ENCODE measurements around the gene SUCLG2. TPM values are rescaled to one million over a fixed set of nuclear protein-coding genes. Genes with fewer than 3 reads are reported as not detected.

SUCLG2 gene
- total RNA-seq, 1 donor from 2014 or later = 29.5 TPM

DNA sequence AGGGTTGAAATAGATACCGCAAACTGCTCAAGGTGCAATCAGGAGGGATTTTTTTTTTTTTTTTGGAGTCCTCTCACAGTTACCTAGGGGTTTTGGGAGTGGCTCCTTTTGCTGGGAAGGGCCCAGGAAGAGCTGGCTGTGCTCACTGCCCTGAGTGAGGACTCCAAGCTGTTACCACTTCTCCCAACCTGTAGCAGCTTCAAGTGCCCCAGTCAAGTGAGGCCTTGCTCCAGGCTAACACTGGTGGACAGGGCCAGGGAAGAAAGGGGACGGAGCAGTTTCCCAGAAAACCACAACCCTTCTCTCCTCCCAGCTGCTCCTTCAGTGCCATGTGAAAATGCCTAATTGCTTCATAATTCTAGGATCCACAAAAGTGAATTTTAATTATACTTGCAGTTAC is 274.3 kb downstream of the SUCLG2 start:
- TF ChIP-seq, protein P1, sequence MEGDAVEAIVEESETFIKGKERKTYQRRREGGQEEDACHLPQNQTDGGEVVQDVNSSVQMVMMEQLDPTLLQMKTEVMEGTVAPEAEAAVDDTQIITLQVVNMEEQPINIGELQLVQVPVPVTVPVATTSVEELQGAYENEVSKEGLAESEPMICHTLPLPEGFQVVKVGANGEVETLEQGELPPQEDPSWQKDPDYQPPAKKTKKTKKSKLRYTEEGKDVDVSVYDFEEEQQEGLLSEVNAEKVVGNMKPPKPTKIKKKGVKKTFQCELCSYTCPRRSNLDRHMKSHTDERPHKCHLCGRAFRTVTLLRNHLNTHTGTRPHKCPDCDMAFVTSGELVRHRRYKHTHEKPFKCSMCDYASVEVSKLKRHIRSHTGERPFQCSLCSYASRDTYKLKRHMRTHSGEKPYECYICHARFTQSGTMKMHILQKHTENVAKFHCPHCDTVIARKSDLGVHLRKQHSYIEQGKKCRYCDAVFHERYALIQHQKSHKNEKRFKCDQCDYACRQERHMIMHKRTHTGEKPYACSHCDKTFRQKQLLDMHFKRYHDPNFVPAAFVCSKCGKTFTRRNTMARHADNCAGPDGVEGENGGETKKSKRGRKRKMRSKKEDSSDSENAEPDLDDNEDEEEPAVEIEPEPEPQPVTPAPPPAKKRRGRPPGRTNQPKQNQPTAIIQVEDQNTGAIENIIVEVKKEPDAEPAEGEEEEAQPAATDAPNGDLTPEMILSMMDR (IDR thresholded peaks at IDR 0.05) = no peak
- TF ChIP-seq POLR2A (IDR thresholded peaks at IDR 0.05) = no peak
- no peak for TF ChIP-seq POLR2AphosphoS5 (IDR thresholded peaks at IDR 0.05; ENCODE audit: insufficient read depth in 1 of 2, low read depth in 1 of 2)
- Histone ChIP-seq H3K27me3 (no peaks in the 10 kb centered on the region), H3K4me1 (peaks cover 5% of the 10 kb centered on the region), H3K4me3 (no peak overlapping the region), H3K27ac (no peak overlapping the region), H3K9me3 (no peaks in the 10 kb centered on the region), H3K36me3 (no peaks in the 10 kb centered on the region)
- no peak for DNase-seq (ENCODE audit: extremely low spot score in 2 of 2)
- intact Hi-C loops (cut with DNase I) = no loop called here

DNA sequence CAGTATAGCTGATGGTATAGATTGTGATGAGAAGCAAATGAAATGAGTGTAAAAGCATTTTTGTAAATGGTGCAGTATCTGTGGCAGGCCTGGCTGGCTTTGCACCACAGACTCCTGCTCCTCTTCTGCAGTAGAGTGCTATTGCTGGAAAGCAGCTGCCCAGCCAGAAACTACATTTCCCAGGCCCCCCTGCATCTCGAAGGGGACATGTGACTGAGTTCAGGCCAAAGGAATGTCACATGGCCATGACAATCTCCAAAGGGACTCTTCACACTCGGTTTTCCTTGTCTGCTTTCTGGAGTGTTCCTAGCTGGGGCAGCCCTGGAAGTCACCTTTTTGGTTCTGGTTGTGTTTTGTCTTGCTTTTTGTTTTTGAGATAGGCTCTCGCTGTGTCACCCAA is 277.1 kb downstream of the SUCLG2 start:
- Histone ChIP-seq H3K27me3 (no peaks in the 10 kb centered on the region), H3K27ac (no peak overlapping the region), H3K4me3 (no peak overlapping the region), H3K36me3 (no peaks in the 10 kb centered on the region), H3K4me1 (peaks cover 5% of the 10 kb centered on the region), H3K9me3 (no peaks in the 10 kb centered on the region)
- TF ChIP-seq POLR2A (IDR thresholded peaks at IDR 0.05) (no peak), POLR2AphosphoS5 (IDR thresholded peaks at IDR 0.05; ENCODE audit: insufficient read depth in 1 of 2, low read depth in 1 of 2) (no peak)
- TF ChIP-seq, protein P1 (IDR thresholded peaks at IDR 0.05) = no peak
- no peak for DNase-seq (ENCODE audit: extremely low spot score in 2 of 2)
- intact Hi-C loops (cut with DNase I) = no loop called here

DNA sequence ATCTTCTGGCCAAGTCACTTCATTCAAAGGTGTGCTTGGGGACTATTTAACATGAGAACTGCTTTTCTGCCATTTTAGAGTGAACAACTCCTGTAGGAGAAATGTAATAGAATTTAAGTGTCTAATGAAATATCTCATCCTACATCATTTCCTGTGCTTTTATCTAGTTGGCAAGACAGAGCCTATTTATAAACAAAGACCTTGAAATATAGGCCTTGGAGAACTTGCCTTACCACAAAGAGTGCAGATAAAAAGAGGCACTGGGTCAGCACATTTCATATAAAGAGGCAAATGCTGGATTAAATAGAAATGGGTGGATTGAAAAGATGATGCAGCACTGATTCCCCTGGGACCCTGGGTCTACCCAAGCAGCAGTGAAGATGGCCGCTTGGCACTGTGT is 278.0 kb downstream of the SUCLG2 start:
- intact Hi-C loops (cut with DNase I) = no loop called here
- no peaks in the 10 kb centered on the region for H3K4me1 ChIP-seq
- TF ChIP-seq, protein P1 (IDR thresholded peaks at IDR 0.05) = no peak
- no peak for TF ChIP-seq POLR2A (IDR thresholded peaks at IDR 0.05)

DNA sequence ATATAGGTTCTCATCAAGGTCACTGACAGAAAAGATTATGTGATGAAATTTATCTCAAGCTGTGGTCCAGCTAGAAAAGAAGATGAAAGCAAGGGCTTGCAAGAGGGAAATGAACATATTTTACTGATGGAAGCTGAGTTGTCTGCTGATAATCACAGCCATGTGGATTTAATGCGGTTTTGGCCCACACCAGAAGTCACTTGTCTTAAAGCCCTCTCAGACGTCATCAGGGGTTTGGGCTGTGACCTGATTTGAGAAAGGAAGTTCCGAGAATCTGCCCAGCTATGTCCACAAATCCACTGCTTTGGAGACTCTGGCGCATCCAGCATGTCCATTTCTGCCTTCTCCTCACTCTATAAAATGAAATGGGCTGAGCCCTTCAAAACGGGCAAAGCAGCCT is 278.4 kb downstream of the SUCLG2 start:
- Histone ChIP-seq H3K9me3 (no peaks in the 10 kb centered on the region), H3K4me3 (no peak overlapping the region), H3K4me1 (no peaks in the 10 kb centered on the region), H3K27ac (no peak overlapping the region), H3K27me3 (no peaks in the 10 kb centered on the region), H3K36me3 (no peaks in the 10 kb centered on the region)
- no peak for DNase-seq (ENCODE audit: extremely low spot score in 2 of 2)
- intact Hi-C loops (cut with DNase I) = no loop called here
- TF ChIP-seq POLR2AphosphoS5 (IDR thresholded peaks at IDR 0.05; ENCODE audit: insufficient read depth in 1 of 2, low read depth in 1 of 2) (no peak), POLR2A (IDR thresholded peaks at IDR 0.05) (no peak)
- TF ChIP-seq, protein P1 (IDR thresholded peaks at IDR 0.05) = no peak

More for the DNA sequence above, 278.0 kb downstream of the SUCLG2 start:
- no peak for DNase-seq (ENCODE audit: extremely low spot score in 2 of 2)
- no peaks in the 10 kb centered on the region for H3K27me3 ChIP-seq
- H3K27ac ChIP-seq = no peak overlapping the region
- H3K9me3 ChIP-seq = no peaks in the 10 kb centered on the region
- no peaks in the 10 kb centered on the region for H3K36me3 ChIP-seq
- no peak overlapping the region for H3K4me3 ChIP-seq

DNA sequence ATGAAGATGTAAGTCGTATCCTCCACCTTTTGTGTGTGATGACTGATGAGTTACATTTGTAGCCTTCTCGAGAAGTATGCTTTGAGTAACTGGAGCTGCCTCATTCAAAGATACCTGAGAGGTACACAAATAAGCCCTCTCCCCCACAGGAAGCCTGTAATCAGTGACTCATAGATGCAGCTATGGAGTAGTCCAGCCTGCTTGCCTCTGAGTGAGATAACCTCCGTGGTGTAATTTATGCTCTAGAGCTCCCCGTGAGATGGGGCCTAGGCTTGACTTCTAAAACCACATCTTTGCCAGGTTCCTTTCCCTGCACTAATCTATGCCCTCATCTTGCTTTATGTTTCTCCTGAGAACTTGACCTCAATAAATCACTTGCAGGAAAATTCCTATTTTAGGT is 291.7 kb downstream of the SUCLG2 start:
- H3K4me1 ChIP-seq = no peaks in the 10 kb centered on the region
- no peak for DNase-seq (ENCODE audit: extremely low spot score in 2 of 2)
- intact Hi-C loops (cut with DNase I) = no loop called here
- no peak overlapping the region for H3K4me3 ChIP-seq
- no peaks in the 10 kb centered on the region for H3K27me3 ChIP-seq
- no peaks in the 10 kb centered on the region for H3K9me3 ChIP-seq
- no peak for TF ChIP-seq POLR2A (IDR thresholded peaks at IDR 0.05)
- TF ChIP-seq POLR2AphosphoS5 (IDR thresholded peaks at IDR 0.05; ENCODE audit: insufficient read depth in 1 of 2, low read depth in 1 of 2) = no peak
- TF ChIP-seq, protein P1 (IDR thresholded peaks at IDR 0.05) = no peak
- H3K27ac ChIP-seq = no peak overlapping the region
- H3K36me3 ChIP-seq = no peaks in the 10 kb centered on the region
